CD4-positive, alpha-beta T cell treated with Interleukin-15 for 4 hours (primary cell): ENCODE data around the gene SNPH.
A peak's percentile ranks its signal among the peaks of the same experiment; 100 is the strongest.

Source experiments
- DNase-seq: peaks from one replicate; pipeline ENCODE4 v3.0.0-alpha.2; 2020; ENCODE audit warnings: low spot score

The SNPH gene

DNA sequence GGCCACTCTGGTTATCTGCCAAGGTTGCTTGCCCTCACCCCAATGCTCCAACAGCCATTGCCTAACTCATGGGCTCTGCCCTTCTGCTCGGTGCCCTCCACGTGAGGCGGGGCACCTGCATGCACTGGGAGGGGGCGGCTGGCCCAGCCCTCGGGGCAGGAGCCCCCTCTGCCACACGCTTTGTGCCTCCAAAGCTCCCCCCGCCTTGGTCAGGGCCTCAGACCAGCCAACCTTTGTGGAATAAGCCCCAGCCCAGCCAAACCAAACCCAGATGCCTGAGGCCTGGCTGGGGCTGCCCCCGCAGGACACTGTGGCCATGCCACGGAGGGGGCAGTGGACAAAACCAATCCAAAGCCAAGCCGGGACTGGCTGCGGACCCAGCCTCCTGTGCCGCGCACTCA lies 41.5 kb downstream of the SNPH start:
- DNase-seq: no peak

DNA sequence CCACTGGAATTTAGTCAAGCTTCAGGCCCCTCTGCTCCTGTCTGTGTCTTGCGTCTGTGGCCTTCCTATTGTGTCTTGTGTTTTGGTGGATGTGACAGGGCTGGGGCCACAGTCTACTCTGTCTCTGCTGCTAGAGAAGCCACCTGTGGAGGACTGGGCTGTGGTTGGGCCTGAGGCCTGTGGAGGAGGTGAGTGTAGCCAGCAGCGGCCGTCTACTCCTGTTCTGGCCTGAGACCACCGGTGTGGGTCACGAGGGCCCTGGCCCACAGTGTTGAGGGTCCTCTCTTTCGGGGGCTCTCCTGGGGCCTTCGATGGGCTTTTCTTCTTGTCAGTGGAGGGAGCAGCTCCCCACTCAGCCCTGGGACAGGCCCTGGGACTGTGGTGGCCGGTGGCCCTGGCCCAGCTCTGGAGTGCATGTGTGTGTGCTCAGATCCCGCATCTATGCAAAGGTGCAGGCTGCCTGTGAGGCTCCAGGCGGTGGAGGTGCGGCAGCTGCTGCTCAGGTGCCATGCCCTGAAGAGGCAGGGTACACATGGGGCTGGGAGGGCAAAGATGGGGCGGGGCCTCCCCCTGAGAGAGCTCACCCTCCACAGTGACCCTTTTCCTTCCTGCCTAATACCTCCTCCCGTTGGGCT lies 42.1 kb downstream of the SNPH start:
- no peak for DNase-seq

DNA sequence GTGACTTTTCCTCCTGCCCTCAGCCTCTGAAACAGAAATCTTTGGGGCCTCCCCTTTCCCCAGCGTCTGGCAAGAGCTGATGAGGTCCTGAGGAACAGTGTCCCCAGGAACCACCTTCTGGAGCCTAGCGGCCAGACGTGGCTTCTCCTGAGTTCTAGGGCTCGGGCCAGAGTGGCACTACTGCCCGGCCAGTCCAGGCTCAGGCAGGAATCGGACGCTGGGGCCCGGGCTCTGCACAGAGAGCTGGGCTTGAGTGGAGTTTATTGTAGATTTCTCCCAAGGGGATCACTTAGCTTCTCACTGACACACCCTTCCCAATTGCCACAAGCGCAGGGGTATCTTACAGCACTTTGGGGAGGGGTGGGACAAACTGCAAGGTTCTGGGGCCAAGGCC lies 42.6 kb downstream of the SNPH start:
- no peak for DNase-seq

DNA sequence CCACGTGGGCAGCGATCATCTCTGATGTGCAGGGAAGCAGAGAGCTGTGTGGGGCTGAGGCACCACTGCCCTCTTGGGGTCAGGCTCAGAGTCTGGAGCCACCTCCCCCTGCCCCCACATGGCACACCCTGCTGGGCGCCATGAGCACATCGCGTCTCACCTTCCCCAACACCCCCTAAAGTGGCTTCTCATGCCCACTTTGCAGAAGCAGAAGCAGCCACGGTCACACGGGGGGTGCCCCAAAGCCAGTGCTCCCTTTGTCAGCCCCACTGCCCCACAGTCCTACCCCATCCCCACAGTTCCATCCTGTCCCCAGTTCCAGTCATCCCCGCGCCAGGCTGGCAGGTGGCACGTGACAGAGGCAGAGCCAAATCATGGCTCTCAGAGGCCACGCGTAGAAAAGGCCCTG lies 43.3 kb downstream of the SNPH start:
- no peak for DNase-seq

DNA sequence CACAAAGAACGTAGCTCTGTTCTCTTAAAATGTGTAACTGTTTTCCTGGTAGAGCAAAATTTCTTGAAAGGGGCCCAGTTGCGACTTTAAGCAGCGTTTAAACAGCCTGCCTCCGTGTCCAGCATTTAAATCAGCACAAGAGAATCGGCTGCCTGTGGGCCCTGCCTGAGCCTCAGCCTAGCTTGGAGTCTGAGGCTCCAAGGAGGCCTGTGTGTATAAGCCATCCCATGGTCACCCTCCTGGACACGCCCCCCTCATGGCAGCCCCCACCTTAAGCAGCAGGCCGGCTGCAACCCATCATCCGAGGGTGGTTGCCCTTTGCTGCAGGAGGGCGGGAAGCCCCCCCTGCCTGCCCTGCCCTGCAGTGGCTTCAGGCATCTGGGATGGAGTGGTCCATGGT lies 44.0 kb downstream of the SNPH start:
- no peak for DNase-seq

DNA sequence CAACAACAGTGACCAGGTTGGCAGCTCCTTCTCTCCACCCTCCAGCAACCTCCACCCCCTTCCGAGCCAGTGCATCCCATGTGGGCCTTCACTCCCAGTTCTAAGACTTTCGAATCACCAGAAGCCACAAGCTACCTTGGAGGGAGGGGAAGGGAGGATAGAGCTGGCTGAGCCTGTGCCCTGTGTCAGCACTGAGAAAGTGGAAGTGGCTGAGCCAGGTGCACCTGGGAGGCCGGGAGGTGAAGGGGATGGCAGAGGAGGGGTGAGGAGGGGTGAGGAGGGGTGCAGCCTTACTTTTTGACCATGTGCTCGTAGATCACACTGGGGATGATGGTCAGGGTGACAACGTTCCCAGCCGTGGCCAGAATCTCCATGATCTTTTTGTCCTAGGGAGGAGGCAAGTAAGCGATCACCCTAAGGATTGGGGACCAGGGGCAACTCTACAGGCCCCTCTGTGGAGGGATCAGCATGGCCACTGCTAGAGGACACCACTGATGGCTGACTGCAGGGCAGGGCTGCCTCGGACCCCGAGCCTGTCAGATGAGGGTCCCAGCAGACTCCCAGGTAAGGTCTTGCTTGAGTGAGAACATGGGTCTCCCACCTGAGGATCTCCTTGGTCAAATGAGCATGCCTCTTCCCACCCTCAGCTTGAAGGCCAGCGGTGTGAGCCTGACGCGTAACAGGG lies 44.6 kb downstream of the SNPH start:
- DNase-seq: no peak

DNA sequence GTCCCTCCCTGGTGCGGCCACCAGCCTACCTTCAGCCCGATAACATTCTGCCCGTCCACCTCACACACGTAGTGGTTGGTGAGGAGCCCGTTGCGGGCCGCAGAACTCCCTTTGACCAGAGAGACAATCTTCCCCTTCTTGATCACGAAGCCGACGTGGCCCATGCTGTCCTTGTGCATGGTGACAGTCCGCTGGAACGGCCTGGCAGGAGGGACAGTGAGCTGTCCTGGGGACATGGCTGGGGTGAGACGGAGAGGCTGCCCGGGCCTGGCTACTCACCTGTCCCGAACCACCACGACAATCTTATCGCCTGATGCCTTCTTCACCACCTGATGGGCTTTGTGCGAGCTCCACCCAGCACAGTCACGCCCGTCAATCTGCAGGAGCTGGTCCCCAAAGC lies 46.2 kb downstream of the SNPH start:
- DNase-seq: no peak

DNA sequence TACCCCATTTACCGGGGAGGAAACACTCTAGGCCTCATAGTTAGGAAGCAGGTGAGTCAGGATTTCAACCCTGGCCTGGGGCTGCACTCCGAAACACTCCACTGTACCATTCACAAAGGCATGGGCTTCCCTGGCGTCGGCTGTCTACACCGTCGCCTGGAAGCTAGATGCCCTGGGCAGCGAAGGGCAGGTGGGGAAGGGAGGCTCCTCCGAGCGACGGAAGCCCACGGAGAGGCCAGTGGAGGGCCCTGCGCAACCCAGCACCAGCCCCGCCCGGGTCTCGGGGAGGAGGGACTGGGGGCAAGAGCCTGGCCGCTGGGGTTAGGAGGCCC lies 46.8 kb downstream of the SNPH start:
- DNase-seq: no peak

DNA sequence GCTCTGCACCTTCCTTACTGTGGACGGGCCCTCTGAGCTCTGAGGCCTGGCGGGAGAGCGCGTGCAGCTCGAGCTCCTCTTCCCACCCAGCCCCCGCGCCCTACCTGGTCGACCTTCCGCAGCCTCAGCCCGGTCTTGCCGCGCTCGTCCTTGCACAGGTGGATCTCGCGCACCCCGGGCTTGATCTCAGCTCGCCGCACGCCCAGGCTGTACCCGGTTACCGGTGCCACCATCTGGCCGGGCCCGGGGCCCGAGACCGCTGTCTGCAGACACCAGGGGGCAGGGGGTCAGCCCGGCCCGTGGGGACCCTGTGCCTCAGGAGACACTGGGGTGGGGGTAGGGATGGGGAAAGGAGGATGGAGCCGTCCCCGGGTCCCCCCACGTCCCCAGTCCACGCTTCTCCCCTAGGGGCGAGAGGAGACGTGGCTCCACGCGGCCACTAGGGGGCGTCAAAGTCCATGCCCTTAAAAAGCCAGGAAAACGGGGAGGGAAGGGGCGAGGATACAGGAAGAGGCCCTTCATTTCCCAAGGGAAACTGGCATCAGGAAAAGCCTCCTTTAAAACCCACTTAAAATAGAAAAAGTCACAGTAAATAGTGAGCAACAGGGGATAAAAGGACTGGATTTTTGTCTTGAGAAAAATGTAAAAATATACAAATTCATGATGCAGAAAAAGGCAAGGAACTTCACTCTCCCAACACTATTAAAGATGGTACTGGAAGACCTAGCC lies 47.3 kb downstream of the SNPH start:
- DNase-seq: peak; percentile 58

DNA sequence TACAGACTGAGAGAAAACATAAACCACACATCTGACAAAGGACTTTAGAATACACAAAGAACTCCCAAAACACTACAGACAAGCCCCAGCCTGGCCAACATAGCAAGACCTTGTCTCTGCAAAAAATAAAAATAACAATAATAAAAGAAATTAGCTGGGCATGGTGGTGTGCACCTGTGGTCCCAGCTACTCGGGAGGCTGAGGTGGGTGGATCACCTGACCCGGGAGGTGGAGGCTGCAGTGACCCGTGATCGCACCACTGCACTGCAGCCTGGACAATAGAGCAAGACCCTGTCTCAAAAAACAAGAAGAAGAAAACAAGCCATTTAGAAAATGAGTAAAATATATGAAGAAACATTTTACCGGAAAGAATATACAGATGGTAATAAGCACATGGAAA lies 49.7 kb downstream of the SNPH start:
- no peak for DNase-seq

DNA sequence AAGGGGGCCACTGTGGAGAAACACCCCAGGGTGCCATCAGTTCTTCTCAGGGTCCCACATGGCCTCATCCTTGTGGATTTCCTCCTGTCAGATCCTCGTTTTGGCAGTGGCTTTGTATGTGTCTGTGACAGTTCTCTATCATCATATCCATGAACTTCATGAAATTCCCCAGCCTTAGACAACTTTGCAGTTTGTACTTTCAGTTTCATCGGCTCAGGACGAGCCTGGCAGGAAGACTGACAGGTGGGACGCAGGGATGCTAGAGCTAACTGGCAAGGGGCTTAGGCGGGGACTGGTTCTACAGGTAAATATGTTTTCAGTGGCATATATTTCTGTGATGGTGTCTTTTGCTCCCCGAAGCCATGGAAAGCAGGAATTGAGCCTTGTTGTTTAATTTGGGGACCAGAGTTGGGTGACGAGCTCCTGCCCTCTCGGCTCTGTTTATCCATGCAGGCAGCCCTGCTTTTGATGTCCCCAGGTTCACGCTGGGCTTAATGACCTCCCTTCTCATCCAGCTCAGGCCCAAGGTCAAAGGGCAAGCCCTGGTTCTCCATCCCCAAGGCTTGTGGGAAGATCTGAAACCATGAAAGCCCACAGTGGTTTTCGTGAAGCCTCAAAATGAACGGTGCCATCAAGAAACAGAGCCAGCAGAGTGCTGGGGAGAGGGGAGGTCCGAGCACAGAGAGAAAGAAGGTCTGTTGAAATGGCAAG lies 51.6 kb downstream of the SNPH start:
- DNase-seq: no peak

DNA sequence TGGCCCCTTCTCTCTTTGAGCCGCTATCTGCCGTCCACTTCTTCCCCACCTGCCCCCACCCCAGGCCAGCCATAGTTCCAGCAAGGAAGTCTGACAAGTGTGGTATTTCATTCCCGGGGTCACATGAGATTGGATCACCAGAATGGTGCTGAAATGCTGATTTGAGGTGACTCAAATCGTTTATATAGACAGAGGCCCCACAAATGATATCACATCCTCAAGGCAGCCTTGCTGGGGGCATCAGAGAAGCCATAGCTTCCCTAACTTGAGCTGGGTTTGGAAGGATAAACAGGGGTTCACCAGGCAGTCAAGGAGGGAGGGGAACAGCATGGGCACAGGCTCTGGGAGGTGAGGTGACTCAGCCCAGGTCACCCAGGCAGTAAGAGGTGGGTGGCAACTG lies 53.0 kb downstream of the SNPH start:
- DNase-seq: no peak

DNA sequence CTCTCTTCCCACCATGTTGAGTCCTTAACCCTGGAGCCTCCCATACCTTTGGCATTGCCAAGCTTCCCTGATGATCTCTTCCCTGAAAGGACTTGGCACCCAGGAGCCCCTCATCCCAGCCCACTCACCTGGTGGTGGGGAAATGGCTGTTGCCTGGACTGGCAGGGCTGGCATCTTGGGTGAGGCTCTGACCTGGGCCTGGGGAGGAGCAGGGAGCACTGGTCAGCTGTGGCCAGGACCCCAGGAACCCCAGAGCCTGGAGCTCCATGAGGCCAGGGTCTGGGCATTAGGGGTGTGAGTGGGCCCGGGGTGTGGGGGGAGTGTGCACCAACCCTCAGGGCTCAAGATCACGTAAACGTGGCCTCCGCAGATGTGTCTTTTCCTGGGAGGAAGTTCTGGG lies 53.4 kb downstream of the SNPH start:
- DNase-seq: no peak

DNA sequence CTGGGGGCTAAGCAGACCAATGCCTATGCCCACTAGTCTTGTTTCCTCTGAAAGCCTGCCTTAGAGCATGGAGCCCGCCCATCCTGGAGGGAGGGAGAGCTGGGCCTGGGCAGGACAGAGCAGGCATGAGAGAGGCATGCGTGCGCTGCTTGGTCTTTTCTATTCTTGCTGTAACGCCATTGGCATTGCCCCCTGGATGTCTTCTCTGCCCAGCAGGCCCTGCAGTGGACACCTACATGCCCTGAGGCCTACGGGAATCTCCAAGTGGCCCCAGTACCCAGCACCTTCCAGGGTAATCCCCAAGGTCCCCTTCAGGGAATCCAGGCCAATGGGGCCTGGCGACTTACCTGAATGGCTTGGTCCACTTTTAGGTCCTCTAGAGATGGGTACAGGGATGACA lies 53.9 kb downstream of the SNPH start:
- DNase-seq: no peak

DNA sequence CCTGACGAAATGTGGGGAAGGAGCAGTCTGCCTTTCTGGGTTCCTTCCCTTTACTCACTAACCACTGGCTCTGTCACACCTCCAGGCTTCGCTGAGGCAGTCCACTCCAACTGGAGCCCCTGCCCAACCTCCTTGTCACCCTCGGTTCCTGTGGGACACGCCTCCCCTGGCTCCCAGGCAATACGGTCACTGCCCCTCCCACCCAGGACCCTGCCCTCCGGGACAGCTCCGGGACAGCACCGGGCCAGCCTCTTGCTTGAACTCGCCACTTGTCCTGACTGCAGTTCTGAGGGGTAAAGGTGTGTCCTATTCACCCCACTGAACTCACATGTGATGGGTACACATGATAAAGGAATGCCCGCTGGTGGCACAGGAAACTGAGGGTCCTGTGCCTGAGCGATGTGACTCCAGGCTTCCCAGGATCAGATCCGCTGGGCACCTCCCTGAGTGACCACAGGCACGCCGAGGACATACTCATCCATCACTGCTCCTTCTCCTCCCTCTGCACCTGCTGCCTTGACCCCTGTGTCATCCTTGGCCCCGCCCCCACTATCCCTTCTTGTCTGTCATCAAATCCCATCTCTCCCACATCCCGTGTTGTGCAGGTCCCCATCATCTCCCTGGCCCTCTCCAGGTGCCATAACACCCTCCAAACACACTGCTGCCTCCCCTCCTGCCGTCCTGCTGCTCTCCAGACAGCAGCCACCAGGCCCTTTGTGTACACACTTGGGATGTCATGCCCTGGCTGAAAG lies 55.0 kb downstream of the SNPH start:
- DNase-seq: no peak

DNA sequence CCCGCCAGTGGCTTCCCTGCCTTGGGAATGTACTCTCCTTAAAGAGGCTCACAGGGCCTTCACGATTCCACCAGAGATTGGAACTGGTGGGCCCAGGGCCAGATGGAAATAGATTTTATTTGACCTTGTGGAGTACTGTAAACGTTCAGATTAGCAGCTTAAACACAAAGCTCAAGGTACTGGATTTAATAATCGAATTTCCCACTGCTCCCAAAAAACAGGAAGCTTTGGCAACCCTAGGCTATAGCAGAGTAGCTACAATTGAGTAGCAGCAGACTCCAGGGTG lies 55.5 kb downstream of the SNPH start:
- no peak for DNase-seq

DNA sequence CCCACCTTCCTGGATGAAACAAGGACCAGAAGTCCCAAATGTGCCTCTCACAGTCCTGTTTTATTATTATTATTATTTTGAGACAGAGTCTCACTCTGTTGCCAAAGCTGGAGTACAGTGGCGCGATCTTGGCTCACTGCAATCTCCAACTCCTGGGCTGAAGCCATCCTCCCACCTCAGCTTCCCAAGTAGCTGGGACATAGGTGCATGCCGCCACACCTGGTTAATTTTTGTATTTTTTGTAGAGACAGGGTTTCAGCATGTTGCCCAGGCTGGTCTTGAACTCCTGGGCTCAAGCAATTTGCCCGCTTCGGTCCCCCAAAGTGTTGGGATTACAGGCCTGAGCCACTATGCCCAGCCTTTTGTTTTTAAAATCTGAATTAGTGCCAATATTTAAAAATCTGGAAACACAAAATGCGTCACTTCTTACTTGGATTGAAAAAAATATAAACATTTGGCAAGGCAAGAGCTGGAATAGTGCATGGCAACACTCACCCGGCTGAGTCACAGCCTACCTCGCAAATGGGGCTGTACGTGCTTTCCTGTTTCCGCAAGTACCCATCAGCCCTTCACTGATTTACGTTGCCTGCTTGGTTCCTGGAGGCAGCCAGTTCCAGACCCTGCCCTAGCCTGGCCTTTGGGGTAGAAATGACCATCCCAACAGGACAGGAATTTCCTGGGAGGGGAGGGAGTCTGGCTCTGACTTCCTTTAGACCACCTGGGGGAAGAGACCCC lies 56.6 kb downstream of the SNPH start:
- no peak for DNase-seq

DNA sequence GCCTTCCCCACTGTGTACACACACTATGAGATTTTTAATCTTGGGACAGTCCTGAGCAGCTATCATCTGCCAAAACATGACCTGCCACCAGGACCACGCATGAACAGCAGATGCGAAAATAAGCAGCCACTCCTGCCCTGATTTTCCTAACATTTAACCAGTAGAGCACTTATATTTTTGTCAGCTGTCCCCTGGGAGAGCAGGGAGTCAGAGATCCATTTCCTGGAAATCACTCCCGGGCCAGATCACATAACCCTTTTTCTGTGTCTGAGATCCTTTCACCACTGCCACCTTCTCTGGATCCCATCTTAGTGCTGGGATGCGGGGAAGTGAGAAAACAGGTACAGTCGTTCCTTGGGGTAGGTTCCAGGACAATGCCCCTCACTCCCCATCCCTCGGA lies 57.2 kb downstream of the SNPH start:
- DNase-seq: no peak

DNA sequence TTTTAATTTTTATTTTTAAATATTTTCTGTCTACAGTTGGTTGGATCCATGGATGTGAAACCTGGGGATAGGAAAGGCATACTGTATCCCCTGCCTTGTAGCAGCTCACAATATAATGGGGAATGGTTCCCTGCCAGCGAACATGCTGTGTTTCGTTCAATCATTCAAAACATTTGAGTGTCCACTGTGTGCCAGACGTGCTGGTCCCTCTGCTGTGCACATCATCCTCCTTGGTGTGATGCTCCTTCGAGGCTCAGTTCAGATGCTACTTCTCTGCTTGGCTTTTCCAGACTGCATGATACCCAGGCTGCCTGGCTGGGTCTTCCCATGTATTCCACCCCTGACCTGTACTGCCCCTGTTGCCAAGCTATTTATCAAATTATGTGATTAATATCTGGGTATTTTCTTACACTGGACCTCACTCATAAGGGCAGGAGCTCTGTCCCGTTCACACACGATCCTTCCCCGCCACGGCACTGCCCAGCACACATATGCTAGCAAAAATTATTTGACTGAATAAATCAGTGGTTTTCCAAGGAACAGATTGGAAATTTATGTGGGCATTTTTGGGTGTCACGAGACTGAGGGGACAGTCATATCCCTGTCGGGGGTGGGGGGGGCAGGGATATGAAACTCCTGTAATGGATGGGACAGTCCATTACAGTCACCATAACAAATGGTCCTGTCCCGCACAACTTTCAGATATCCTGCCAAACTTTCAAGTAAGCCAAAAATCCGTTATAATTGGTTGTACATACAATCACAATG lies 57.9 kb downstream of the SNPH start:
- DNase-seq: no peak

DNA sequence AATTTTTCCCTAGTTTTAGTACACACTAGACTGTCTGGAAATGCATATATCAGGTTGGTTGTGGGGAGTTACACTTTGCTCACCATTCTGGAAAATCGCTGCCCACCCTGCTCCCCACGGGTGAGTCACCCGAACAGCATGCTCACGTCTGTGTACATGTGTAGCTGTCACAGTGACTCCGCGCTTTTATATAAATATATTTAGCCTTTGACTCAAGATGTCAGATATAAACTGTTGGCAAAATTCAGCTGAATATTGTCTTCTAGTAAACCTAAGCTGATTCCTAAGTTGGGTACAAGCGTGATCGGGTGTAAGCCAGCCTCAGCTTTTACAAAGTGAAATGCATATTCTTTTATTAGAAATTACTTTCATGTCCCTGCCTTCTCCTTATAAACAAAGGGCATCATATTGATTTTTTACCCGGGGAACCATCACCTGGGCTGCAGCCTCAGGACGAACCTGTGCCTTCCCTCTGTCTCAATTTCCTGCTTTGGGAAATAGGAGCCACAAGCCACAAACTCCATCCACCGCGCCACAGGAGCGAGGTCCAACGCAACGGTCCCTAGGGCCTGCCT lies 58.6 kb downstream of the SNPH start:
- DNase-seq: peak; percentile 54
